GM21515 (cell line): ENCODE results near the gene COL25A1.
"Not testable (repeated sequence)": the region's sequence is repeated elsewhere in the genome, so short reads cannot be mapped to it uniquely, and the experiment has no call there.

Experiments used
- ATAC-seq: cut with Tn5 transposase; IDR thresholded peaks from one replicate; pipeline ENCODE4 v1.9.1; 2021; ENCODE audit not compliant: unreplicated experiment

The COL25A1 gene

GRCh38 chr4:108972613-108973283 is 329.7 kb downstream of the COL25A1 start:
- ATAC-seq, result no peak

- ATAC-seq, result no peak
Observed at GRCh38 chr4:108971473-108971872, 331.0 kb downstream of the COL25A1 start.

GRCh38 chr4:108965472-108966076 is 336.9 kb downstream of the COL25A1 start:
- ATAC-seq, result no peak

- no peak for ATAC-seq
Observed at GRCh38 chr4:108965016-108965415, 337.4 kb downstream of the COL25A1 start.

GRCh38 chr4:108963910-108964309 is 338.5 kb downstream of the COL25A1 start:
- no peak for ATAC-seq

GRCh38 chr4:108959491-108959890 is 343.0 kb downstream of the COL25A1 start:
- no peak for ATAC-seq

GRCh38 chr4:108954880-108955279 is 347.6 kb downstream of the COL25A1 start:
- ATAC-seq, result no peak

- ATAC-seq, result no peak
Observed at GRCh38 chr4:108953941-108954340, 348.5 kb downstream of the COL25A1 start.

GRCh38 chr4:108950158-108950915 is 352.1 kb downstream of the COL25A1 start:
- ATAC-seq, result no peak

- ATAC-seq, result no peak
Observed at GRCh38 chr4:108947526-108947925, 354.9 kb downstream of the COL25A1 start.

- ATAC-seq, result no peak
Observed at GRCh38 chr4:108946237-108946636, 356.2 kb downstream of the COL25A1 start.

- no peak for ATAC-seq
Observed at GRCh38 chr4:108943976-108944591, 358.4 kb downstream of the COL25A1 start.

- no peak for ATAC-seq
Observed at GRCh38 chr4:108943371-108943770, 359.1 kb downstream of the COL25A1 start.

- ATAC-seq, result no peak
Observed at GRCh38 chr4:108941904-108942430, 360.5 kb downstream of the COL25A1 start.

- no peak for ATAC-seq
Observed at GRCh38 chr4:108940634-108941033, 361.8 kb downstream of the COL25A1 start.

GRCh38 chr4:108940149-108940548 is 362.3 kb downstream of the COL25A1 start:
- no peak for ATAC-seq

- ATAC-seq, result no peak
Observed at GRCh38 chr4:108937066-108937465, 365.4 kb downstream of the COL25A1 start.

GRCh38 chr4:108933925-108934324 is 368.5 kb downstream of the COL25A1 start:
- not testable (repeated sequence) for ATAC-seq

- no peak for ATAC-seq
Observed at GRCh38 chr4:108933046-108933445, 369.4 kb downstream of the COL25A1 start.

- ATAC-seq, result no peak
Observed at GRCh38 chr4:108931926-108932325, 370.5 kb downstream of the COL25A1 start.

- no peak for ATAC-seq
Observed at GRCh38 chr4:108930186-108930585, 372.3 kb downstream of the COL25A1 start.
